ENCODE data around the gene CDKN1A. TPM values are rescaled to one million over a fixed set of nuclear protein-coding genes. Genes with fewer than 3 reads are reported as not detected.
"Not testable (repeated sequence)": the region's sequence is repeated elsewhere in the genome, so short reads cannot be mapped to it uniquely, and the experiment has no call there.

CDKN1A gene
- polyA plus RNA-seq, 1 donor from 2014 or later, result 23.0 TPM

DNA sequence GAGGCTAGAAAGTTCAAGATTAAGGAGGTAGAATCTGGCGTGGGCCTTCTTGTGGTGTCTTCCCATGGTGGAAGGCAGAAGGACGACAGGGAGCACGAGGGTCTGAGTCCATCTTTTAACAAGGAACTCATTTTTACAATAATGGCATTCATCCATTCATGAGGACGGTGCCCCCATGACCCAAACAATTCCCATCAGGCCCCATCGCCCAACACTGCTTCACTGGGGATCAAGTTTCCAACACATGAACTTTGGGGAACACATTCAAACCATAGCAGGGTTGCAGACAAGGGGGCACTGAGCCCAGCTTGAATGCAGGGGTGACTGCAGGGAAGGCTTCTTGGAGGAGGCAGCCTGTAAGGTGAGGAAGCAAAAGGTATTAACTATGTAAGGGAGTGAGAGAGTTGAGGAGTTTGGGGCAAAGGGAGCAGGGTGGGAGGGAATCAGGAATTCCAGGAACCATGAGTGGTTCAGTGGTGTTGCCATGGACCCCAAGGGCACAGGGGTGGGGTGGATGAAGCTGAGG is 24.6 kb downstream of the CDKN1A start:
- H3K9ac ChIP-seq (ENCODE audit: low read length), result no peak overlapping the region
- no peaks in the 10 kb centered on the region for H3K9me2 ChIP-seq (ENCODE audit: insufficient read depth, low read length)
- no peaks in the 10 kb centered on the region for H4K20me1 ChIP-seq (ENCODE audit: insufficient read depth)
- no peaks in the 10 kb centered on the region for H3K79me2 ChIP-seq (replicated peaks; ENCODE audit: insufficient read depth, low read length)
- H3K4me2 ChIP-seq (ENCODE audit: low read length), result no peak overlapping the region
- no peaks in the 10 kb centered on the region for H3K36me3 ChIP-seq (ENCODE audit: insufficient read depth, low read length)
- no peak overlapping the region for H2AFZ ChIP-seq (ENCODE audit: low read depth, low read length)
- H3K27ac ChIP-seq (ENCODE audit: low read length), result no peak overlapping the region
- no peaks in the 10 kb centered on the region for H3K27me3 ChIP-seq (ENCODE audit: insufficient read depth, low read depth, low read length)
- TF ChIP-seq CTCF (IDR thresholded peaks at IDR 0.05; ENCODE audit: poor library complexity, severe bottlenecking) (no peak), SMC3 (conservative IDR thresholded peaks at IDR 0.05; ENCODE audit: poor library complexity) (no peak), REST (IDR thresholded peaks at IDR 0.05; ENCODE audit: borderline replicate concordance) (no peak), TAF1 (IDR thresholded peaks at IDR 0.05; ENCODE audit: low read depth) (no peak), EP300 (conservative IDR thresholded peaks at IDR 0.05; ENCODE audit: poor library complexity, severe bottlenecking) (no peak), POLR2AphosphoS5 (IDR thresholded peaks at IDR 0.05) (no peak), RAD21 (conservative IDR thresholded peaks at IDR 0.05) (no peak), EZH2 (IDR thresholded peaks at IDR 0.05; ENCODE audit: borderline replicate concordance, insufficient read depth, low read length, poor library complexity, severe bottlenecking) (no peak), MXI1 (conservative IDR thresholded peaks at IDR 0.05; ENCODE audit: poor library complexity, severe bottlenecking) (no peak)
- H3K9me3 ChIP-seq (ENCODE audit: low read length), result peaks cover 2% of the 10 kb centered on the region
- no peaks in the 10 kb centered on the region for H3F3A ChIP-seq (ENCODE audit: insufficient read depth, low read length, poor library complexity, severe bottlenecking)
- H3K4me3 ChIP-seq (ENCODE audit: low read length), result no peak overlapping the region

DNA sequence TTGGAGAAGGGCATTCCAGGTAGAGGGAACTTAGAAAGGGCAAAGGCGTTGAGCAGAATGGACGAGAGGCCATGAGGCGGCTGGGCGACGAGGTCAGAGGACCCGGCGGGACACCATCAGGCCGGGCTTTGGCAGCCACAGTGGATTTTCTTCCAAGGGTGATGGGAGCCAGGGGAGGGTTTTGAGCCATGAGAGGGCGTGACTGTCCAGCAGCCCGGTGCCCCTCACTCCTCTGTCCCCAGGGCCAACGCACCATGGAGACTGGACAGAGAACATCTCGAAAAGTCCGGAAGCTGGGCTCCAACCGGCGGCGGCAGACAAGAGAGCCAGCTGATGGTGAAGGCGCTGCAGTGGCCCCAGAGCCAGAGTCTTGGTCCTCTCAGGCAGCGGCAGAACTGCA is 25.5 kb downstream of the CDKN1A start:
- Histone ChIP-seq H3K9ac (ENCODE audit: low read length) (no peak overlapping the region), H3K79me2 (replicated peaks; ENCODE audit: insufficient read depth, low read length) (no peaks in the 10 kb centered on the region), H2AFZ (ENCODE audit: low read depth, low read length) (no peak overlapping the region), H3K27me3 (ENCODE audit: insufficient read depth, low read depth, low read length) (no peaks in the 10 kb centered on the region), H3K4me3 (ENCODE audit: low read length) (no peak overlapping the region), H3K9me2 (ENCODE audit: insufficient read depth, low read length) (no peaks in the 10 kb centered on the region), H3F3A (ENCODE audit: insufficient read depth, low read length, poor library complexity, severe bottlenecking) (no peaks in the 10 kb centered on the region), H3K27ac (ENCODE audit: low read length) (no peak overlapping the region), H4K20me1 (ENCODE audit: insufficient read depth) (no peaks in the 10 kb centered on the region), H3K4me2 (ENCODE audit: low read length) (no peak overlapping the region), H3K9me3 (ENCODE audit: low read length) (peaks cover 2% of the 10 kb centered on the region), H3K36me3 (ENCODE audit: insufficient read depth, low read length) (no peaks in the 10 kb centered on the region)
- TF ChIP-seq REST (IDR thresholded peaks at IDR 0.05; ENCODE audit: borderline replicate concordance), result no peak
- TF ChIP-seq CTCF (IDR thresholded peaks at IDR 0.05; ENCODE audit: poor library complexity, severe bottlenecking), result no peak
- TF ChIP-seq POLR2AphosphoS5 (IDR thresholded peaks at IDR 0.05), result no peak
- no peak for TF ChIP-seq RAD21 (conservative IDR thresholded peaks at IDR 0.05)
- TF ChIP-seq TAF1 (IDR thresholded peaks at IDR 0.05; ENCODE audit: low read depth), result no peak
- TF ChIP-seq EP300 (conservative IDR thresholded peaks at IDR 0.05; ENCODE audit: poor library complexity, severe bottlenecking), result no peak
- TF ChIP-seq SMC3 (conservative IDR thresholded peaks at IDR 0.05; ENCODE audit: poor library complexity), result no peak
- TF ChIP-seq EZH2 (IDR thresholded peaks at IDR 0.05; ENCODE audit: borderline replicate concordance, insufficient read depth, low read length, poor library complexity, severe bottlenecking), result no peak
- no peak for TF ChIP-seq MXI1 (conservative IDR thresholded peaks at IDR 0.05; ENCODE audit: poor library complexity, severe bottlenecking)

GRCh38 chr6:36704961-36705577 is 26.6 kb downstream of the CDKN1A start:
- not testable (repeated sequence) for H2AFZ ChIP-seq (ENCODE audit: low read depth, low read length); H3K9me2 ChIP-seq (ENCODE audit: insufficient read depth, low read length); H3K4me2 ChIP-seq (ENCODE audit: low read length); H3K9me3 ChIP-seq (ENCODE audit: low read length); H3K27ac ChIP-seq (ENCODE audit: low read length); H3F3A ChIP-seq (ENCODE audit: insufficient read depth, low read length, poor library complexity, severe bottlenecking); H3K27me3 ChIP-seq (ENCODE audit: insufficient read depth, low read depth, low read length); H3K79me2 ChIP-seq (replicated peaks; ENCODE audit: insufficient read depth, low read length); H3K36me3 ChIP-seq (ENCODE audit: insufficient read depth, low read length); H4K20me1 ChIP-seq (ENCODE audit: insufficient read depth); H3K9ac ChIP-seq (ENCODE audit: low read length); H3K4me3 ChIP-seq (ENCODE audit: low read length)

Data from neural cell (in vitro differentiated cells).